ENCODE data around the gene FAM217A. TPM values are rescaled to one million over a fixed set of nuclear protein-coding genes. Genes with fewer than 3 reads are reported as not detected.
A peak's percentile ranks its signal among the peaks of the same experiment; 100 is the strongest.
"Not testable (repeated sequence)": the region's sequence is repeated elsewhere in the genome, so short reads cannot be mapped to it uniquely, and the experiment has no call there.

FAM217A gene
- polyA plus RNA-seq, 4 donors: 0.04 to 0.65 TPM; not detected in 2

DNA sequence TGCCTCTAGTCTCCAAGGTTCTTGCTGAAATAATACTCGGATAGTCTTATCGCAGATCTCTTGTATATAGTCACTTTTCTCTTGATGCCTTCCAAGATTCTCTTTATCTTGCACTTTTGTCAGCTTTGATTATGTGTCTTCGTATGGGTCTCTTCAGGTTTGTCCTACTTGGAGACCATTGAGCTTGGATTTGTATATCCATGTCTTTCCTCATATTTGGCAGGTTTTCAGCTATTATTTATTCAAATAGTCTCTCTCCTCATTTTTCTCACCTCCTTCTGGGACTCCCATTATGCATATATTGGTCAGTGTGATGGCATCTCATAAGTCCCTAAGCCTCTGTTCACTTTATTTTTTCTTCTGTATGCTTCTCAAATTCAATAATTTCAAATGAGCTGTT, 33.4 kb upstream of the FAM217A start:
- Histone ChIP-seq H3K4me3 (ENCODE audit: low read depth in 1 of 3, low read length in 3 of 3) (no peak overlapping the region), H3K36me3 (ENCODE audit: control insufficient read depth in 3 of 3, insufficient read depth in 2 of 3, low read depth in 1 of 3, low read length in 3 of 3) (peaks cover 9 to 14% (median 9%) of the 10 kb centered on the region in 3 donors), H3K27ac (ENCODE audit: low read depth in 1 of 3, low read length in 2 of 3) (no peak overlapping the region), H3K4me1 (ENCODE audit: control insufficient read depth in 3 of 3, insufficient read depth in 2 of 3, low read depth in 1 of 3, low read length in 2 of 3) (peaks cover 0 to 10% (median 3%) of the 10 kb centered on the region in 3 donors), H3K9me3 (ENCODE audit: control insufficient read depth in 2 of 2, insufficient read depth in 1 of 2, low read depth in 1 of 2, low read length in 1 of 2) (peaks cover 0 to 7% of the 10 kb centered on the region in 2 donors), H3K27me3 (ENCODE audit: control insufficient read depth in 3 of 3, insufficient read depth in 3 of 3, low read length in 3 of 3) (no peaks in the 10 kb centered on the region)
- 96 to 97% (median 96%) methylated on average over 3 of the region's 3 CpGs for WGBS, 3 donors
- DNase-seq: no peak
- FAIRE-seq: no peak

DNA sequence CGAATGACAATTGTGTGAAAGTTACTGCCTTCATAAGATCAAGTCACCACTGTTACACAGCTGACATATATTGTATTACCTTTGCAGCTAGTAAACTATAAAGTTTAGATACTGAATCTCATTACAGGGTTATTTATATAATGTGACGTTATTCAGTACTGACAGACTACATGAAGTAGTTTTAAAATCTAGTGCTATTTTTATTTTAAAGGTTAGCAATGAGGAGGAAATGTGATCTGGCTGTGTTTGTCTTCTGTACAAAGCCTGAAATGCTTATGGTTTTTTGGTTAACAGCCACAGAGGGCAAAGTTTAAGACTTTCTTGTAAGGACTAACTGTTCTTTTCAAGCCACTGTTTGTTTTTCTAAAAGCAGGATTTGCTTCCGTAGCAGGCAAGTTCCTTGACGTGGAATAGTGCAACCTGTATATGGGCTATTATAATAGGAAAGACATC, 30.5 kb upstream of the FAM217A start:
- WGBS, 3 donors: 14 to 42% (median 19%) methylated on average over 4 of the region's 4 CpGs
- not testable (repeated sequence) for H3K27me3 ChIP-seq (ENCODE audit: control insufficient read depth in 3 of 3, insufficient read depth in 3 of 3, low read length in 3 of 3); H3K9me3 ChIP-seq (ENCODE audit: control insufficient read depth in 2 of 2, insufficient read depth in 1 of 2, low read depth in 1 of 2, low read length in 1 of 2); H3K36me3 ChIP-seq (ENCODE audit: control insufficient read depth in 3 of 3, insufficient read depth in 2 of 3, low read depth in 1 of 3, low read length in 3 of 3); H3K4me3 ChIP-seq (ENCODE audit: low read depth in 1 of 3, low read length in 3 of 3)
- DNase-seq (peak; percentile 30 to 70), FAIRE-seq (peak; percentile 85)
- Histone ChIP-seq H3K27ac (ENCODE audit: low read depth in 1 of 3, low read length in 2 of 3) (peak overlapping the region in 1 of 3 donors; percentile 32), H3K4me1 (ENCODE audit: control insufficient read depth in 3 of 3, insufficient read depth in 2 of 3, low read depth in 1 of 3, low read length in 2 of 3) (peaks cover 0 to 10% (median 3%) of the 10 kb centered on the region in 3 donors)

DNA sequence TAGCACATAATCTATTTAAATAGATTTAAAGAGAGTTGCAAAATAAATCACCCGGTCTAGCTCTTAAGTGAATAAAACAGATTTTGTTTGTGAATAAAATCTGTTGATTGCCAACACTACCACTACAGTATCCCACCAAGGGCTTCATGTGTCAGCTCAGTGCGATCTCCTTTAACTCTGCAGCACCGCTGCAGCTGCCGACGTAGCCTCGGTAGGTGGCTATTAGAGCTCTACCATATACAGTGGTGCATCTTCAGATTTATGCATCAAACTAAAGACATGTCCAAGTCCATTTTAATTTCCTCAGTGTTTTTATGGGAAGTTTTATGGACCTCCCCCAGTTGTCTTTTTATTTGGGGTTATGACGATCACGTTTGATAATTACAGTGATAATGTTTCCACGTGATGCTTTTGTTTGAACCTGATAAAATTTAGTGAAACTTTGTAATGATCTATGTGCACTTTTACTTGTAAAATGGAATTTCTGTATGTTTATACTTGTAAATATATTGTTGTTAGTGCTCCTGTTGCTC, 29.7 kb upstream of the FAM217A start:
- Histone ChIP-seq H3K36me3 (ENCODE audit: control insufficient read depth in 3 of 3, insufficient read depth in 2 of 3, low read depth in 1 of 3, low read length in 3 of 3) (no peaks in the 10 kb centered on the region), H3K9me3 (ENCODE audit: control insufficient read depth in 2 of 2, insufficient read depth in 1 of 2, low read depth in 1 of 2, low read length in 1 of 2) (peaks cover 0 to 7% of the 10 kb centered on the region in 2 donors), H3K4me1 (ENCODE audit: control insufficient read depth in 3 of 3, insufficient read depth in 2 of 3, low read depth in 1 of 3, low read length in 2 of 3) (peaks cover 0 to 10% (median 3%) of the 10 kb centered on the region in 3 donors), H3K27me3 (ENCODE audit: control insufficient read depth in 3 of 3, insufficient read depth in 3 of 3, low read length in 3 of 3) (no peaks in the 10 kb centered on the region), H3K4me3 (ENCODE audit: low read depth in 1 of 3, low read length in 3 of 3) (no peak overlapping the region), H3K27ac (ENCODE audit: low read depth in 1 of 3, low read length in 2 of 3) (no peak overlapping the region)
- DNase-seq (no peak), FAIRE-seq (no peak)
- WGBS, 3 donors: 70 to 79% (median 74%) methylated on average over 9 of the region's 9 CpGs

DNA sequence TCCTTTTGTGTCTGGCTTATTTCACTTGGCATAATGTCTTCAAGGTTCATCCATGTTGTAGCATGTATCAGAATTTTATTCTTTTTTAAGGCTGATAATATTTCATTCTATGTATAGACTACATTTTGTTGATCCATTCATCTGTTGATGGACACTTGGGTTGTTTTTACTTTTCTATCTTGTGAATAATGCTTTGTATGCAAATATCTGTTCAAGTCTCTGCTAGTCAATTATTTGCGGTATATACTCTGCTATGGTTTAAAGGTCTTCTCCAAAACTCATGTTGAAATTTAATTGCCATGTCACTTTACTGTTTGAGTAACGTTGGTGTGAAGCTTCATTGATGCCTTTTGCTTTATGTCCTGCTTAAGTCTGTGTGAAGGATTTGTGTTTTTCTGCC, 28.9 kb upstream of the FAM217A start:
- Histone ChIP-seq H3K36me3 (ENCODE audit: control insufficient read depth in 3 of 3, insufficient read depth in 2 of 3, low read depth in 1 of 3, low read length in 3 of 3) (no peaks in the 10 kb centered on the region), H3K9me3 (ENCODE audit: control insufficient read depth in 2 of 2, insufficient read depth in 1 of 2, low read depth in 1 of 2, low read length in 1 of 2) (peaks cover 0 to 2% of the 10 kb centered on the region in 2 donors), H3K4me3 (ENCODE audit: low read depth in 1 of 3, low read length in 3 of 3) (no peak overlapping the region), H3K4me1 (ENCODE audit: control insufficient read depth in 3 of 3, insufficient read depth in 2 of 3, low read depth in 1 of 3, low read length in 2 of 3) (peaks cover 0 to 15% (median 3%) of the 10 kb centered on the region in 3 donors), H3K27ac (ENCODE audit: low read depth in 1 of 3, low read length in 2 of 3) (no peak overlapping the region), H3K27me3 (ENCODE audit: control insufficient read depth in 3 of 3, insufficient read depth in 3 of 3, low read length in 3 of 3) (no peaks in the 10 kb centered on the region)
- WGBS, 3 donors: 27 to 52% (median 37%) methylated on average over 2 of the region's 2 CpGs
- peak in 1 of 2 donors; percentile 19 for DNase-seq
- FAIRE-seq: no peak

DNA sequence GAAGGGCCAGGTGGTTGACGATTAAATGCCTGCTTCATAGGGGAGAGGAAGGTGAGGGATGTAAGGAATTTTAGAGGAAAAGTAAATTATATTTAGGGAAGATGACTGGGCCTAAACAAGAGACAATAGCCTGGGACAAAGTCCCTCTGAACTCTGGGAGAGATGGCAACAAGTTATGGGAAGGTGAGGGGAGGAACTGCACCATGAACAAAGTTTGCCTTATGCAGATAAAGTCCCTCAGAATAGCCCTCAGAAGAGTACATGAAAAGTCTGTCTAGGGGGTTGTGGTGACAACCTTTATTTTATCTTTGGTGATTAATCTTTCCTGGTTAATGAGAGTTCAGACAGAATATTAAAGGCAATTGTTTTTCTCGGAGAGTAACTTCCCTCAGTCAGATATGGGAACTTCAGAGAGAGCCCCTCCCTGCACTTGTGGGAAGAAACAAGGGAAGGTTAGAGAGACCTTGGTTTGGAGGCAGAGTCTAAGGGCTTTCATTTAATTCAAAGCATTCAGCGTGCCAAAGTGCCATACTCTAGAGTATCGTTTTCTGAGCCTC, 27.1 kb upstream of the FAM217A start:
- DNase-seq (peak in 1 of 2 donors; percentile 28), FAIRE-seq (no peak)
- Histone ChIP-seq H3K4me1 (ENCODE audit: control insufficient read depth in 3 of 3, insufficient read depth in 2 of 3, low read depth in 1 of 3, low read length in 2 of 3) (peaks cover 0 to 18% (median 3%) of the 10 kb centered on the region in 3 donors), H3K4me3 (ENCODE audit: low read depth in 1 of 3, low read length in 3 of 3) (no peak overlapping the region), H3K9me3 (ENCODE audit: control insufficient read depth in 2 of 2, insufficient read depth in 1 of 2, low read depth in 1 of 2, low read length in 1 of 2) (no peaks in the 10 kb centered on the region), H3K27me3 (ENCODE audit: control insufficient read depth in 3 of 3, insufficient read depth in 3 of 3, low read length in 3 of 3) (no peaks in the 10 kb centered on the region), H3K36me3 (ENCODE audit: control insufficient read depth in 3 of 3, insufficient read depth in 2 of 3, low read depth in 1 of 3, low read length in 3 of 3) (no peaks in the 10 kb centered on the region), H3K27ac (ENCODE audit: low read depth in 1 of 3, low read length in 2 of 3) (no peak overlapping the region)
- 46 to 68% (median 51%) methylated on average over 4 of the region's 4 CpGs for WGBS, 3 donors

DNA sequence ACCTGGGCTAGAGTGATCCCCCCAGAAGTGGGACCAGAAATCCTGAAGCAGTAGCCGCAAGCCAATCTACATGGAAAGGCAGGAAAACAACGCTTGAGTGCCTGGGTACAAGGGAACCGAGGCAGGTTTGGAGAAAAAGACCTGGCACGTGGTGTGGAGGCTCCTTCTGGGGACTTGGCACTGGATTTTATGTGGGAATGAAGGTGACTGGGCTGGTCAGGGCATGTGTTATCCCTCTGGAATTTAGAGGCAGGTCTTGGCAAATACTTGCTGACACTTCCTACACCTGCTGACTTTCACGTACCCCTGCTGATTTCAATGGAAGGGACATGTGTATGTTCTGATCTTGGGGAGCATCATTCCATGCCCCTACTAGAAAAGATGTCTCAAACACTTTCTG, 25.0 kb upstream of the FAM217A start:
- no peak for FAIRE-seq
- WGBS, 3 donors: 64 to 81% (median 68%) methylated on average over 5 of the region's 5 CpGs
- peaks cover 0 to 11% (median 3%) of the 10 kb centered on the region in 3 donors for H3K4me1 ChIP-seq (ENCODE audit: control insufficient read depth in 3 of 3, insufficient read depth in 2 of 3, low read depth in 1 of 3, low read length in 2 of 3)

DNA sequence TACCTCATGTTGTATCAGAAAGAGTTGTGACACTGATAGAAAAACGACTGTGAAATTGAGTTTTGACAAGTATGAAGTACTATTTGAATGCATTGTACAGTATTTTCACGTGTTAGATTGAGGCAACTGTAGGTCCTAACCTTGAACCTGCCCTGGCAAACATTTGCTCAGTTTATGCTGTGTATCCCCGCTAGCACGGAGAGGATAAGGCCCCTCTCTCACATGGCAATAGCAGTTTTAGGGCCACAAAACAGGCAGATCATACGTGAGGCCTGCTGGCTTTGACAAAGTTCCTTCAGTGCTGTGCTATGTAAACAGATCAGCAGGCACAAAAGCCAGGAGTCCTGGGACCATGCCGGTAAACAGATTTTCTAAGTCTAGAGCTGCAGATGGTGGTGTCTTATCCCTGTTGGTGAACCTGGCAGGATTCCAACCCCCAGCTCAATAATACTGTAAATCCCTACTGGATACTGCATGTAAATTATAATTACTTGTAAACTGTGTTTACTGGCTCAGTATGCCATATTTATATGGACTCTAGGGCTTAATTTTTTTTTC, 23.8 kb upstream of the FAM217A start:
- Histone ChIP-seq H3K36me3 (ENCODE audit: control insufficient read depth in 3 of 3, insufficient read depth in 2 of 3, low read depth in 1 of 3, low read length in 3 of 3) (no peaks in the 10 kb centered on the region), H3K4me3 (ENCODE audit: low read depth in 1 of 3, low read length in 3 of 3) (no peak overlapping the region), H3K27ac (ENCODE audit: low read depth in 1 of 3, low read length in 2 of 3) (peak overlapping the region in 1 of 3 donors; percentile 32), H3K4me1 (ENCODE audit: control insufficient read depth in 3 of 3, insufficient read depth in 2 of 3, low read depth in 1 of 3, low read length in 2 of 3) (peaks cover 0 to 8% (median 0%) of the 10 kb centered on the region in 3 donors), H3K9me3 (ENCODE audit: control insufficient read depth in 2 of 2, insufficient read depth in 1 of 2, low read depth in 1 of 2, low read length in 1 of 2) (no peaks in the 10 kb centered on the region), H3K27me3 (ENCODE audit: control insufficient read depth in 3 of 3, insufficient read depth in 3 of 3, low read length in 3 of 3) (no peaks in the 10 kb centered on the region)
- 20 to 47% (median 35%) methylated on average over 6 of the region's 6 CpGs for WGBS, 3 donors
- DNase-seq (peak in 1 of 2 donors; percentile 37), FAIRE-seq (no peak)

More for the DNA sequence above, 25.0 kb upstream of the FAM217A start:
- H3K27ac ChIP-seq (ENCODE audit: low read depth in 1 of 3, low read length in 2 of 3): no peak overlapping the region
- no peak overlapping the region for H3K4me3 ChIP-seq (ENCODE audit: low read depth in 1 of 3, low read length in 3 of 3)
- no peaks in the 10 kb centered on the region for H3K36me3 ChIP-seq (ENCODE audit: control insufficient read depth in 3 of 3, insufficient read depth in 2 of 3, low read depth in 1 of 3, low read length in 3 of 3)
- no peaks in the 10 kb centered on the region for H3K9me3 ChIP-seq (ENCODE audit: control insufficient read depth in 2 of 2, insufficient read depth in 1 of 2, low read depth in 1 of 2, low read length in 1 of 2)
- no peaks in the 10 kb centered on the region for H3K27me3 ChIP-seq (ENCODE audit: control insufficient read depth in 3 of 3, insufficient read depth in 3 of 3, low read length in 3 of 3)
- DNase-seq: no peak

DNA sequence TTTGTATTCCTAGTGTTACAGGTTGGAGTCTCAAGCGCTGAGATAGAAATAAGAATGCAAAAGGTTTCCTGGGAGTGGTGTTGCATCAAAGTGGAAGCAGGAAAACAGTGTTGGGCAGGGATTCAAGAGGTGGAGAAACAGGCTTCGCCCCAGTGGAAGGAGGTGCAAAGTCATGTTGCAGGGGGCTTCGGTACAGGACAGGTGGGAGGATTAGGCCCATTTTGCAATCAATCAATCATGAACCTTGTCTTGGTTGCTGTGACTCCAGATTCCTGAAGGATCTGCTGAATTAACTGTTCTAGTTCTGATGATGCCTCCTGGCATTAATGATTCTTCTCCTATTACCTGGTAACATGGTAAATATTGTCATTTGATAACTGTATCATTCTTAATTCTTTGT, 22.4 kb upstream of the FAM217A start:
- FAIRE-seq: no peak
- no peaks in the 10 kb centered on the region for H3K27me3 ChIP-seq (ENCODE audit: control insufficient read depth in 3 of 3, insufficient read depth in 3 of 3, low read length in 3 of 3)
- DNase-seq: no peak
- no peak overlapping the region for H3K4me3 ChIP-seq (ENCODE audit: low read depth in 1 of 3, low read length in 3 of 3)
- H3K27ac ChIP-seq (ENCODE audit: low read depth in 1 of 3, low read length in 2 of 3): no peak overlapping the region
- H3K9me3 ChIP-seq (ENCODE audit: control insufficient read depth in 2 of 2, insufficient read depth in 1 of 2, low read depth in 1 of 2, low read length in 1 of 2): no peaks in the 10 kb centered on the region
- no peaks in the 10 kb centered on the region for H3K36me3 ChIP-seq (ENCODE audit: control insufficient read depth in 3 of 3, insufficient read depth in 2 of 3, low read depth in 1 of 3, low read length in 3 of 3)
- WGBS, 3 donors: 57 to 89% (median 73%) methylated on average over 3 of the region's 3 CpGs
- peaks cover 0 to 8% (median 0%) of the 10 kb centered on the region in 3 donors for H3K4me1 ChIP-seq (ENCODE audit: control insufficient read depth in 3 of 3, insufficient read depth in 2 of 3, low read depth in 1 of 3, low read length in 2 of 3)
